SJSA1 (cell line): ENCODE measurements around the gene LIME1. TPM values are rescaled to one million over a fixed set of nuclear protein-coding genes. Genes with fewer than 3 reads are reported as not detected.
"Not testable (repeated sequence)": the region's sequence is repeated elsewhere in the genome, so short reads cannot be mapped to it uniquely, and the experiment has no call there.

Experiments used
- DNase-seq, 2 experiments: peaks; one replicate each; pipeline ENCODE4 v3.0.0-alpha.2; 2015 to 2020; ENCODE audit warnings: low spot score in 2 of 2, low read depth in 1 of 2
- H3K27ac ChIP-seq: fragments of 250-450 bp; sonication (Bioruptor Pico); 2 replicates; pipeline ENCODE4 v1.5.1; 2020; ENCODE audit warnings: mild to moderate bottlenecking, moderate library complexity
- H3K27me3 ChIP-seq: fragments of 250-450 bp; sonication (Bioruptor Pico); replicated peaks from 2 replicates; pipeline ENCODE4 v1.5.1; 2020; ENCODE audit warnings: mild to moderate bottlenecking, moderate library complexity
- H3K36me3 ChIP-seq: fragments of 250-450 bp; sonication (Bioruptor Pico); 2 replicates; pipeline ENCODE4 v1.5.1; 2020; ENCODE audit warnings: mild to moderate bottlenecking
- H3K4me1 ChIP-seq: fragments of 250-450 bp; sonication (Bioruptor Pico); replicated peaks from 2 replicates; pipeline ENCODE4 v1.6.1; 2021; ENCODE audit warnings: mild to moderate bottlenecking
- H3K4me3 ChIP-seq: fragments of 250-450 bp; sonication (Bioruptor Pico); 2 replicates; pipeline ENCODE4 v1.5.1; 2020; ENCODE audit warnings: mild to moderate bottlenecking
- H3K9me3 ChIP-seq: fragments of 250-450 bp; sonication (Bioruptor Pico); replicated peaks from 2 replicates; pipeline ENCODE4 v1.5.1; 2020; ENCODE audit warnings: mild to moderate bottlenecking
- total RNA-seq: library from RNA; depleted of rRNA; stranded (reverse); fragments of >200 nt; shearing (Covaris generic); gene quantifications from 2 replicates; pipeline ENCODE4 v1.2.3, GENCODE V29; 2014

LIME1 gene
- total RNA-seq, 1 experiment from 2014 or later = 10.2 TPM

DNA sequence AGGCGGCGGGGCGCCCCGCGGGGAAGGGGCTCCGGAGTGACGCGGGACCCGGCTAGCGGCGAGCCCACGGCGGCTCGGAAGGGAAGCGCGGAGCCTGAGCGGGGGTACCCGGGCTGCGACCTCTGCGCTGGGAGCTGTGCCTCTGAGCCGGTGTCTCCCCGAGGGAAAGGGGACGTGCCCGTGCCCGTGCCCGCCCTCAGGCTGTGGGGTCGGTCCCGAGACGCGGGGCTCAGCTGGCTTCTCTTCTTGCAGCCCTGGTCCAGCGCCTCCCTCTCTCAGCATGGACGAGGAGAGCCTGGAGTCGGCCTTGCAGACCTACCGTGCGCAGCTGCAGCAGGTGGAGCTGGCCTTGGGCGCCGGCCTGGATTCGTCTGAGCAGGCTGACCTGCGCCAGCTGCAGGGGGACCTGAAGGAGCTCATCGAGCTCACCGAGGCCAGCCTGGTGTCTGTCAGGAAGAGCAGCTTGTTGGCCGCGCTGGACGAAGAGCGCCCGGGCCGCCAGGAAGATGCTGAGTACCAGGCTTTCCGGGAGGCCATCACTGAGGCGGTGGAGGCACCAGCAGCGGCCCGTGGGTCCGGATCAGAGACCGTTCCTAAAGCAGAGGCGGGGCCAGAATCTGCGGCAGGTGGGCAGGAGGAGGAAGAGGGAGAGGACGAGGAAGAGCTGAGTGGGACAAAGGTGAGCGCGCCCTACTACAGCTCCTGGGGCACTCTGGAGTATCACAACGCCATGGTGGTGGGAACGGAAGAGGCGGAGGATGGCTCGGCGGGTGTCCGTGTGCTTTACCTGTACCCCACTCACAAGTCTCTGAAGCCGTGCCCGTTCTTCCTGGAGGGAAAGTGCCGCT is 27.9 kb upstream of the LIME1 start:
- Histone ChIP-seq H3K36me3 (peaks cover 98% of the 10 kb centered on the region), H3K9me3 (peaks cover 8% of the 10 kb centered on the region), H3K4me3 (peak overlapping the region; percentile 89), H3K27me3 (no peaks in the 10 kb centered on the region), H3K4me1 (peaks cover 24% of the 10 kb centered on the region), H3K27ac (no peak overlapping the region; the same call in 1 of the 2 replicates)
- no peak for DNase-seq

DNA sequence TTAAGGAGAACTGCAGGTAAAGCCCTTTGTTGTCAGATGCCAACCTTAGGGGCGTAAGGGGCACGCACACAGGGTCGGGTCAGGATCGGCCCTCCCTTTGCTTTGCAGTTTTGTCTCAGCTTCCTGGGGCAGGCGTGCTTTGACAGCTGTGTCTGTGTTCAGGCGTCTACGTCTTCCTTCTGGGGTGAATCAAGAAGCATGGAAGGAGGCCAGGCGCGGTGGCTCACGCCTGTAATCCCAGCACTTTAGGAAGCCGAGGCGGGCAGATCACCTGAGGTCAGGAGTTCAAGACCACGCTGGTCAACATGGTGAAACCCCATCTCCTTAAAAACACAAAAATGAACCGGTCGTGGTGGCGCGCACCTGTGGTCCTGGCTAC is 27.3 kb upstream of the LIME1 start:
- Histone ChIP-seq H3K4me3 (peak overlapping the region; percentile 89), H3K36me3 (peaks cover 97% of the 10 kb centered on the region), H3K27me3 (no peaks in the 10 kb centered on the region), H3K4me1 (peaks cover 24% of the 10 kb centered on the region), H3K9me3 (peaks cover 8% of the 10 kb centered on the region), H3K27ac (no peak overlapping the region)
- DNase-seq = no peak

GRCh38 chr20:63711085-63711645 is 25.3 kb upstream of the LIME1 start:
- Histone ChIP-seq H3K27ac (no peak overlapping the region), H3K9me3 (peaks cover 10% of the 10 kb centered on the region), H3K4me1 (peaks cover 24% of the 10 kb centered on the region), H3K4me3 (no peak overlapping the region), H3K36me3 (peaks cover 93% of the 10 kb centered on the region), H3K27me3 (no peaks in the 10 kb centered on the region)
- DNase-seq = no peak

- H3K9me3 ChIP-seq = peaks cover 10% of the 10 kb centered on the region
- H3K27me3 ChIP-seq = no peaks in the 10 kb centered on the region
- no peak overlapping the region for H3K27ac ChIP-seq
- peaks cover 87% of the 10 kb centered on the region for H3K36me3 ChIP-seq
- H3K4me1 ChIP-seq = peaks cover 16% of the 10 kb centered on the region
- no peak for DNase-seq
- H3K4me3 ChIP-seq = no peak overlapping the region
Measured at GRCh38 chr20:63712191-63712590, 24.3 kb upstream of the LIME1 start.

DNA sequence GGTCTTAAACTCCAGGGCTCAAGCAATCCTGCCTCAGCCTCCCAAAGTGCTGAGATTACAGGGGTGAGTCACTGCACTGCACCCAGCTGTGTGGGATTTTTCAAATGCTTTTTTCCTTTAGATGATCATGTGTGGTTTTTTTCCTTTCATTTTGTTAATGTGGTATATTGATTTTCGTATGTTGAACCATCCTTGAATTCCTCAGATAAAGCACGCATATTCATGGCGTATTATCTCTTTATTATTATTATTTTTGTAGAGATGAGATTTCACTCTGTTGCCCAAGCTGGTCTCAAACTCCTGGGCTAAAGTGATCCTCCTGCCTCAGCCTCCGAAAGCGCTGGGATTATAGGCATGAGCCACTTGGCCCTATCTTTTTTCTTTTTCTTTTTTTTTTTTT is 21.6 kb upstream of the LIME1 start:
- H3K4me1 ChIP-seq = no peaks in the 10 kb centered on the region
- DNase-seq = no peak
- H3K36me3 ChIP-seq = peaks cover 86% of the 10 kb centered on the region
- H3K27me3 ChIP-seq = no peaks in the 10 kb centered on the region
- H3K4me3 ChIP-seq = no peak overlapping the region
- H3K9me3 ChIP-seq = peaks cover 5% of the 10 kb centered on the region
- no peak overlapping the region for H3K27ac ChIP-seq

GRCh38 chr20:63718996-63719395 is 17.5 kb upstream of the LIME1 start:
- no peaks in the 10 kb centered on the region for H3K4me1 ChIP-seq
- H3K9me3 ChIP-seq = peaks cover 5% of the 10 kb centered on the region
- H3K27me3 ChIP-seq = no peaks in the 10 kb centered on the region
- no peak for DNase-seq
- peaks cover 67% of the 10 kb centered on the region for H3K36me3 ChIP-seq
- no peak overlapping the region for H3K27ac ChIP-seq
- H3K4me3 ChIP-seq = no peak overlapping the region

DNA sequence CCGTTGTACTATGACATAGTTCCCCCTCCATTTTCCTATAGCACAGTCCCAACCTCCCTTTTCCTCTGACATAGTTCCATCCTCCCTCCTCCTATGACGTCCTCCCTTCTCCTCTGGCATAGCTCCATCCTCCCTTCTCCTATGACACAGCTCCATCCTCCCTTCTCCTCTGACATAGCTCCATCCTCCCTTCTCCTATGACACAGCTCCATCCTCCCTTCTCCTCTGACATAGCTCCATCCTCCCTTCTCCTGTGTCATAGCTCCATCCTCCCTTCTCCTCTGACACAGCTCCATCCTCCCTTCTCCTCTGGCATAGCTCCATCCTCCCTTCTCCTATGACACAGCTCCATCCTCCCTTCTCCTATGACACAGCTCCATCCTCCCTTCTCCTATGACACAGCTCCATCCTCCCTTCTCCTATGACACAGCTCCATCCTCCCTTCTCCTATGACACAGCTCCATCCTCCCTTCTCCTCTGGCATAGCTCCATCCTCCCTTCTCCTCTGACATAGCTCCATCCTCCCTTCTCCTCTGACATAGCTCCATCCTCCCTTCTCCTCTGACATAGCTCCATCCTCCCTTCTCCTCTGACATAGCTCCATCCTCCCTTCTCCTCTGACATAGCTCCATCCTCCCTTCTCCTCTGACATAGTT is 13.4 kb upstream of the LIME1 start:
- H3K36me3 ChIP-seq = peaks cover 53% of the 10 kb centered on the region
- H3K27ac ChIP-seq, H3K9me3 ChIP-seq, H3K4me3 ChIP-seq, H3K4me1 ChIP-seq, DNase-seq, H3K27me3 ChIP-seq: not testable (repeated sequence)

- not testable (repeated sequence) for DNase-seq, H3K9me3 ChIP-seq, H3K27me3 ChIP-seq, H3K27ac ChIP-seq, H3K4me1 ChIP-seq, H3K4me3 ChIP-seq
- peaks cover 63% of the 10 kb centered on the region for H3K36me3 ChIP-seq
Measured at GRCh38 chr20:63730189-63730733, 6.2 kb upstream of the LIME1 start.

GRCh38 chr20:63731410-63731809 is 5.1 kb upstream of the LIME1 start:
- H3K27me3 ChIP-seq = no peaks in the 10 kb centered on the region
- no peak for DNase-seq
- H3K27ac ChIP-seq = no peak overlapping the region
- H3K36me3 ChIP-seq = peaks cover 71% of the 10 kb centered on the region
- no peaks in the 10 kb centered on the region for H3K9me3 ChIP-seq
- no peaks in the 10 kb centered on the region for H3K4me1 ChIP-seq
- no peak overlapping the region for H3K4me3 ChIP-seq

DNA sequence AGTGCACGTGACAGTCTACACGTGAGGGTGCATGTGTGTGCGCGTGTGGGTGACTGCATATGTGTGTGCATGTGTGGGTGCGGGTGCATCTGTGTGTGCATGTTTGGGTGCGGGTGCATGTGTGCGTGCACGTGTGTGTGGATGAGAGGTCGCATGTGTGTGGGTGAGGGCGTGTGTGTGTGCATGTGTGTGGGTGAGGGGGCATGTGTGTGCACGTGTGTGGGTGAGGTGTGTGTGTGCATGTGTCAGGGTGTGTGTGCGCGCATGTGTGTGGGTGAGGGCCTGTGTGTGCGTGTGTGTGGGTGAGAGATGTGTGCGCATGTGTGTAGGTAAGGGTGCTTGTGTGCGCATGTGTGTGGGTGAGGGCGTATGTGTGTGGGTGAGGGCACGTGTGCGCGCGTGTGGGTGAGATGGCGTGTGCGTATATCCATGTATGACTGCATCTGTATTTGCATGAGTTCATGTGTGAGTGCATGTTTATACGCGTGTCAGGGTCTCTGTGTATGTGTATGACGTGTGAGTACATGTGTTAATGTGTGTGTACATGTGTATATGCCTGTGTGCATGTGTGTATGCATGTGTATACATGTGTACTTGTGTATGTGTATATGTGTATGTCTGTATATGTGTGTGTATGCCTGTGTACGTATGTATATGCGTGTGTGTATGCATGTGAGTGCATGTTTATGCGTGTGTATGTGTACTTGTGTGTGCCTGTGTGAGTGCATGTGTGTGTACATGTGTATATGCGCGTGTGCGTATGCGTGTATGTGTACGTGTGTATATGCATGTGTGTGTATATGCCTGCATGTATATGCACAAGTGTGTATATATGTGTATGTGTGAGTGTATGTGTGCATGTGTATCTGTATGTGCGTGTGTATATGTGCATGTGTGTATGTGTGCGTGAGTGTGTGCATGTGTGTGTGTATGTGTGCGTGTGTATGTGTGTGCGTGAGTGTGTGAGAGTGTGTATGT is 4.1 kb upstream of the LIME1 start:
- Histone ChIP-seq H3K36me3 (peaks cover 71% of the 10 kb centered on the region), H3K27me3 (no peaks in the 10 kb centered on the region), H3K9me3 (no peaks in the 10 kb centered on the region), H3K4me3 (no peak overlapping the region), H3K4me1 (no peaks in the 10 kb centered on the region), H3K27ac (no peak overlapping the region)
- DNase-seq = no peak

GRCh38 chr20:63733117-63733516 is 3.3 kb upstream of the LIME1 start:
- H3K36me3 ChIP-seq = peaks cover 72% of the 10 kb centered on the region
- no peaks in the 10 kb centered on the region for H3K27me3 ChIP-seq
- no peaks in the 10 kb centered on the region for H3K4me1 ChIP-seq
- DNase-seq = no peak
- H3K27ac ChIP-seq = no peak overlapping the region
- no peaks in the 10 kb centered on the region for H3K9me3 ChIP-seq
- no peak overlapping the region for H3K4me3 ChIP-seq

DNA sequence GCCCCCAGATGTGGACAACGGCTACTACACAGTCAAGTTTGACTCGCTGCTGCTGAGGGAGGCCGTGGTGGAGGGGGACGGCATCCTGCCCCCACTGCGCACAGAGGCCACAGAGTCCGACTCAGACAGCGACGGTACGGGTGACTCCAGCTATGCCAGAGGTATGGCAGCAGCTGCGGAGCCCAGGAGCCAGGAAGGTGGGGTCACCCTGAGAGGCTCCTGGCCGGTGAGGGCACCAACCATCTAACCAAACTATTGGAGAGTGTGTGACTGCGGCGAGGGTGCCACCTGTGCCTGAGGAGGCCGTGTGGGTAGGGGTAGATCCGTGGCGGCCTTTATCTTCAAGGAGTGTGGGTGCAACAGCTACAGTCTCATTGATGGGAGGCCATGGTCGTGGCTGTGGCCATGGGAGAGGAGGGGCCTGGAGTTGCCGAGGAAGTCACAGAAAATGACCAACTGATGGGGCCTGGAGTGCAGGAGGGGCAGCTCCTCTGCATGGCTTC is 2.8 kb upstream of the LIME1 start:
- no peaks in the 10 kb centered on the region for H3K4me1 ChIP-seq
- no peak overlapping the region for H3K4me3 ChIP-seq
- no peak for DNase-seq
- H3K27me3 ChIP-seq = no peaks in the 10 kb centered on the region
- H3K36me3 ChIP-seq = peaks cover 72% of the 10 kb centered on the region
- H3K9me3 ChIP-seq = no peaks in the 10 kb centered on the region
- H3K27ac ChIP-seq = no peak overlapping the region
